HG03066 (cell line): ENCODE data around the gene GPR142.

Source experiments
- ATAC-seq: cut with Tn5 transposase; IDR thresholded peaks from one replicate; pipeline ENCODE4 v1.9.1; 2021; ENCODE audit warnings: low read depth; ENCODE audit not compliant: unreplicated experiment

GPR142 gene

GRCh38 chr17:74417178-74418045, 50.1 kb downstream of the GPR142 start:
- ATAC-seq, result no peak

GRCh38 chr17:74419928-74420411, 52.7 kb downstream of the GPR142 start:
- no peak for ATAC-seq
